Neural cell (in vitro differentiated cells): ENCODE data around the gene FTSJ3.

ENCODE experiments used
- CTCF ChIP-seq: fragments of 450-650 bp; IDR thresholded peaks from 2 replicates; pipeline ENCODE4 v1.5.1; 2014; ENCODE audit warnings: antibody characterized with exemption, mild to moderate bottlenecking, moderate library complexity; ENCODE audit not compliant: poor library complexity, severe bottlenecking
- EP300 ChIP-seq: fragments of 450-650 bp; conservative IDR thresholded peaks from 2 replicates; pipeline ENCODE4 v1.6.1; 2014; ENCODE audit warnings: antibody characterized with exemption, mild to moderate bottlenecking, moderate library complexity; ENCODE audit not compliant: poor library complexity, severe bottlenecking
- EZH2 ChIP-seq: fragments of 200-600, 300-800 bp; shearing (Covaris generic), sonication (generic); IDR thresholded peaks from 2 replicates; pipeline ENCODE4 v1.6.1; 2014; ENCODE audit warnings: antibody characterized with exemption, low read length, borderline replicate concordance, mild to moderate bottlenecking; ENCODE audit not compliant: insufficient read depth, poor library complexity, severe bottlenecking
- POLR2AphosphoS5 ChIP-seq: IDR thresholded peaks from 2 replicates; pipeline ENCODE4 v1.6.1; 2012

DNA sequence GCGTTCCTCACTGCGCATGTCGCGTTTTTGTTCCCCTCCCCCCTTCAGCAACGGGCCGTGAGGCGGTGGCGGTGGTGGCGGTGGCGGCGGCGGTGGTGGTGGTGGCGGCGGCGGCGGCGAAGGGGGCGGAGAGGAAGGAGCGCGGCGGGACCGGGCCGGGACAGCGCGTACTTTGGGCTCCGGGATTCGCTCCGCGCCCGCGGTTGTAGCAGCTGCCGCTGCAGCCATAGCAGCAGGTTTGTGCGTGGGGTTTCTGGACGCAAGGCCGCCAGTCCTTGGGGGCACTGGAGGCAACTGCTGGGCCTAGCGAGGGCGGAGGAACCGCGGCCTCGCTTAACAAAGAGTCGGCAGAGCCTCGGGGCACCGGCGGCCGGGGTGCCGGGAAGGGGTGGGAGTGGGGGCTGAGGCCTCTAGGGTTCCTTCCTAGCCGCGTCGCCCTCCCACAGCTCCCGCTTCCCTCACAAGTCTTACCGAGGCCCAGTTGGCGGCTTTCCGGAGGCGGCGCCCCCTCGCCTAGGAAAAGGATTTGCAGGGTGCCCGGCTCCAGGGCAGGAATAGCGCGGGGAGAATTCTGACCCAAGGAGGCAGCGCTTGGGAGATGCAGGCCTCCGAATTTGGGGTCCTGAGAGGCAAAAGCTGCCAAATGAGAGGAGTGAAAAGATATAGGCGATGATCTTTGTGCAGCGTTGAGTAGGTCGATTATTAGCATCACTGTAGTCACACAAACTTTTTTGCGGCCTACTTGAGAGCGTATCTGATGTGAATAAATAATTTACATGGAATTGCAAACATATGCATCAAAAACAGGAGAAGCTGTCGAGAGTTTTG lies 53.1 kb downstream of the FTSJ3 start, which contains the start of gene DDX42:
- TF ChIP-seq CTCF (no peak), POLR2AphosphoS5 (peak; percentile 95), EZH2 (no peak), EP300 (no peak)
